Osteoblast (primary cell): ENCODE results near the gene GALR2. TPM values are rescaled to one million over a fixed set of nuclear protein-coding genes. Genes with fewer than 3 reads are reported as not detected.

Source experiments
- DNase-seq: peaks from one replicate; pipeline ENCODE4 v3.0.0; 2011; ENCODE audit warnings: low spot score, mixed read lengths; ENCODE audit not compliant: insufficient read length; ENCODE audit errors: missing footprints
- H2AFZ ChIP-seq: 2 replicates; pipeline ENCODE4 v1.6.0; 2011; ENCODE audit warnings: mild to moderate bottlenecking, low read length
- H3K27ac ChIP-seq: 2 replicates; pipeline ENCODE4 v1.5.1; 2011; ENCODE audit warnings: mild to moderate bottlenecking, low read depth, low read length, moderate library complexity
- H3K27me3 ChIP-seq: 2 replicates; pipeline ENCODE4 v1.6.0; 2012; ENCODE audit warnings: mild to moderate bottlenecking, control low read depth, inconsistent platforms, low read length, moderate library complexity; ENCODE audit not compliant: insufficient read depth
- H3K36me3 ChIP-seq: 2 replicates; pipeline ENCODE4 v1.5.1; 2011; ENCODE audit warnings: mild to moderate bottlenecking, low read length, control low read depth, moderate library complexity; ENCODE audit not compliant: insufficient read depth
- H3K4me1 ChIP-seq: 2 replicates; pipeline ENCODE4 v1.5.1; 2011; ENCODE audit warnings: mild to moderate bottlenecking, low read length, control low read depth, moderate library complexity; ENCODE audit not compliant: insufficient read depth
- H3K4me2 ChIP-seq: 2 replicates; pipeline ENCODE4 v1.6.0; 2011; ENCODE audit warnings: mild to moderate bottlenecking, low read length; ENCODE audit not compliant: insufficient read depth
- H3K4me3 ChIP-seq: fragments of 200-600 bp; sonication (generic); 3 replicates; pipeline ENCODE4 v1.5.1; 2012; ENCODE audit warnings: mild to moderate bottlenecking, low read length, inconsistent platforms; ENCODE audit not compliant: insufficient read depth
- H3K79me2 ChIP-seq: 2 replicates; pipeline ENCODE4 v1.6.0; 2012; ENCODE audit warnings: mild to moderate bottlenecking, low read length, control low read depth, inconsistent platforms; ENCODE audit not compliant: insufficient read depth
- H3K9me3 ChIP-seq: 2 replicates; pipeline ENCODE4 v1.5.1; 2011; ENCODE audit warnings: low read depth, low read length, control low read depth
- H4K20me1 ChIP-seq: 2 replicates; pipeline ENCODE4 v1.6.0; 2012; ENCODE audit warnings: mild to moderate bottlenecking, low read length, control low read depth; ENCODE audit not compliant: insufficient read depth
- total RNA-seq: library from RNA; depleted of rRNA; stranded (reverse); fragments of >200 nt; gene quantifications from 2 replicates; pipeline ENCODE4 v1.2.3, GENCODE V29; 2012
- TF ChIP-seq, protein P1 (sequence below): IDR thresholded peaks from 2 replicates; pipeline ENCODE4 v1.5.1; 2011; ENCODE audit warnings: mild to moderate bottlenecking, low read depth, low read length, moderate library complexity; ENCODE audit errors: extremely low read depth

GALR2 gene
- total RNA-seq, 1 donor, result not detected

DNA sequence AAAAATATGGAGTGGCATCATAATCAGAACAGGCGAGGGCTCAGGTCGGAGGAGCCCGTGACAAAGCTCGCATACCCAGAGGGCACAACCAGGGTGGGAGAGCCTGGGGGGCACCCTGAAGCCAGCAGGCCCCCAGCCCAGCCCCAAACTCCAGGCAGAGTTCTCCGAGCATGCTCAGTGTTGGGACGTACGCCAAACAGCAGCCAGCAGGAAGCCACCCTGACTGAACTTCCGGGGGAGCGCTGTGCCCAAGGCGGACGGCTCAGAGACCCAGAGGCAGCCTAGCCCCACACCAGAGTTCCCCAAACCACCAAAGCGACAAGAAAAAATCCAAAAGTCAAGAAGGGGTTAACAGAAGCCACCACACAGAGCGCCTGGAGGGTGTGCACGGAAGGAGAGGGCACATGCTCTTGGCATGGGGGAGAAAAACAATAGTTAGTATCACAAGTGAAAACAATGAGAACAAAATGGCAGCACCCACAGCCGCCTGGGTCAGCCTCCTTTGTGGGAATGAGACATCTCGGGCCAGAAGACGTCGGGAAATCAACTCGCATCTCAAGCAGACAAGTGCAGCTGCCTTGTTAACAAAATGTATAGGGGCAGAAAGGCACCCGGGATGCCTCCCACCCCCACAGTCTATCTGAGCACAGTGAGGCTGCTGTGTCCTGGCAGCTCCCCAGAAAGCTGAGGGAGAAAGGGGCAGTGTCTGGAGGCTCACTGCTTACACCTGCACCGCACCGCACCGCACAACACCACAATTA, 17.1 kb downstream of the GALR2 start:
- Histone ChIP-seq H4K20me1 (peaks cover 25% of the 10 kb centered on the region), H3K27ac (no peak overlapping the region), H3K4me1 (peaks cover 5% of the 10 kb centered on the region), H3K9me3 (no peaks in the 10 kb centered on the region), H3K4me2 (no peak overlapping the region), H3K27me3 (no peaks in the 10 kb centered on the region), H3K79me2 (peaks cover 8% of the 10 kb centered on the region), H2AFZ (no peak overlapping the region), H3K36me3 (peaks cover 61% of the 10 kb centered on the region), H3K4me3 (no peak overlapping the region)
- TF ChIP-seq, protein P1, sequence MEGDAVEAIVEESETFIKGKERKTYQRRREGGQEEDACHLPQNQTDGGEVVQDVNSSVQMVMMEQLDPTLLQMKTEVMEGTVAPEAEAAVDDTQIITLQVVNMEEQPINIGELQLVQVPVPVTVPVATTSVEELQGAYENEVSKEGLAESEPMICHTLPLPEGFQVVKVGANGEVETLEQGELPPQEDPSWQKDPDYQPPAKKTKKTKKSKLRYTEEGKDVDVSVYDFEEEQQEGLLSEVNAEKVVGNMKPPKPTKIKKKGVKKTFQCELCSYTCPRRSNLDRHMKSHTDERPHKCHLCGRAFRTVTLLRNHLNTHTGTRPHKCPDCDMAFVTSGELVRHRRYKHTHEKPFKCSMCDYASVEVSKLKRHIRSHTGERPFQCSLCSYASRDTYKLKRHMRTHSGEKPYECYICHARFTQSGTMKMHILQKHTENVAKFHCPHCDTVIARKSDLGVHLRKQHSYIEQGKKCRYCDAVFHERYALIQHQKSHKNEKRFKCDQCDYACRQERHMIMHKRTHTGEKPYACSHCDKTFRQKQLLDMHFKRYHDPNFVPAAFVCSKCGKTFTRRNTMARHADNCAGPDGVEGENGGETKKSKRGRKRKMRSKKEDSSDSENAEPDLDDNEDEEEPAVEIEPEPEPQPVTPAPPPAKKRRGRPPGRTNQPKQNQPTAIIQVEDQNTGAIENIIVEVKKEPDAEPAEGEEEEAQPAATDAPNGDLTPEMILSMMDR, result no peak
- DNase-seq, result peak; percentile 21

DNA sequence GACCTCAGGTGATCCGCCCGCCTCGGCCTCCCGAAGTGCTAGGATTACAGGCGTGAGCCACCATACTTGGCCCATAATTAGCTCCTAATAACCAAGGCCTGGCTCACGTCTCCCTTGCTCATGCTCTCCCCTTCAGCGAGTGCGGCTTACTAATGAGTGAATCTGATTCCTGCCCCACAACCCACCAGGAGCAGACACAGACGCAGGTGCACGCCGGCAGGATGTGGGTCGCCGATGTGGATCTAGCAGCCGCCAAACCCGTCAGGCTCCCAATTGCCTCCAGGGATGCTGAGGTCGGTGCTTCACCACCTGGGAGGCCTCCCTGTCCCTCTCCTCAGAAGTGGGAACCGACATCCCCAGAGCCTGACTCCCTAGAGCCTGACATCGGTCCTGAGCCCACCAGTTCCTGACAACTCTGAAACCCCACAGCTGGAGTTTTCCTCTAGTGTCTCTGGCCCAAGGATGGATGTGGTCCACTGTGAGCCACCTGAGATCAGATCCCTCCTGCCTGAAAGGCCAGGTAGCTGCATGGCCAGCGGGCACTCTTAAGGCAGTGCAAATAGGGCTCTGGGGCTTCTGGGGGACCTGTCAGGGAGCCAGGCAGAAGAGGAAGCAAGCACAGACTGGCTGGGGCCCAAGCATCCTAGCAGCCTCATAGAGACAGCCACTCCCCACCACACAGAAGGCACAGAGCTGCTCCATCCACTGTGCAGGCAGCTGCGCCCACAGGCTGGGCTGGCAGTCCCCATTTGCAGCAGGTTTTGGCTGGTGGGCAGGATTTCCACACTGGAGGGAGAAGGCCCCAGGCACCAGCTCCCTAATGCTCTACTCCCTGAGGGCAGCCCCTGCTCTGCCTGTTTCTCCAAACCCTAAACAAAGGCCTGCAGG, 18.2 kb downstream of the GALR2 start:
- TF ChIP-seq, protein P1, result no peak
- Histone ChIP-seq H3K27ac (no peak overlapping the region), H3K4me2 (no peak overlapping the region), H3K36me3 (peaks cover 61% of the 10 kb centered on the region), H3K9me3 (no peaks in the 10 kb centered on the region), H2AFZ (no peak overlapping the region), H3K79me2 (peaks cover 8% of the 10 kb centered on the region), H3K4me1 (peaks cover 5% of the 10 kb centered on the region), H4K20me1 (peaks cover 25% of the 10 kb centered on the region), H3K4me3 (no peak overlapping the region), H3K27me3 (no peaks in the 10 kb centered on the region)
- peak; percentile 37 for DNase-seq

DNA sequence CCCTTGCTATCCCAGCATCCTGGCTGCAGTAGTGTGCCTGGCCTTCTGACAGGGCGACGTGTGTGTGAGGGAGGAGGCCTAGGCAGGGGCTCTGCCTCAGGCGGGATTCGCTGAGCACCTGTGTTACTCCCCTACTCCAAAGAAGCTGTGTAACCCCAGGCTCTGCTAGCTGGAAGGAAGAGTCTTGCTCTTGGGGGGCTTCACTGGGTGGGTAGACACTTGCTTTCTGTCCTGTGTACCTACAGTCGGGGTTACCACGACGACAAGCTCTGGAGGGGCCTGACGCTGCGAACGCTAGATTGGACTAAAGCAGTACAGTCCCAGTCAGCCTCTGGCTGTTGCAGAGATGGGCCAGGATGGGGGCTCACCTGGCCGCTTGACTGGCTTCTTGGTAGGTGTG, 19.5 kb downstream of the GALR2 start:
- Histone ChIP-seq H3K36me3 (peaks cover 55% of the 10 kb centered on the region), H3K27ac (peak overlapping the region; percentile 66), H3K4me2 (no peak overlapping the region), H3K27me3 (no peaks in the 10 kb centered on the region), H4K20me1 (peaks cover 25% of the 10 kb centered on the region), H3K4me1 (peaks cover 5% of the 10 kb centered on the region), H3K4me3 (no peak overlapping the region), H3K9me3 (no peaks in the 10 kb centered on the region), H2AFZ (no peak overlapping the region), H3K79me2 (peaks cover 8% of the 10 kb centered on the region)
- DNase-seq, result no peak
- TF ChIP-seq, protein P1, result no peak

DNA sequence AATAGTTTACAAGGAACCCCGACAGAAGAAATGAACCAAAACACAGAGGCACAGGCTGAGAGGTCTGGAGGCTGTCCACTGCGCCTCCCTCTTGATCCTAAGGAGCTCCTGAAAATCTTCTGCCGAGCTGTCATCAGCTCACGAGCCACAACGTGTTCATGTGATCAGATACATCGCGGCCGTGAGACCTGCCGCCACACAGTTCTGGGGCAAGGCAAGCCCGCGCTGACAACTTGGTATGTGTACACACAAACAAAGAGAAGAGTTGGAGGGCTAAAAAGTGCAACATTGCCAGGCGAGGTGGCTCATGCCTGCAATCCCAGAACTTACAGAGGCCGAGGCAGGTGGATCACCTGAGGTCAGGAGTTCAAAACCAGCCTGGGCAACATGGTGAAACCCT, 21.4 kb downstream of the GALR2 start:
- TF ChIP-seq, protein P1, result no peak
- no peak overlapping the region for H2AFZ ChIP-seq
- peaks cover 8% of the 10 kb centered on the region for H3K79me2 ChIP-seq
- H3K27ac ChIP-seq, result no peak overlapping the region
- H3K4me3 ChIP-seq, result no peak overlapping the region
- peaks cover 5% of the 10 kb centered on the region for H3K4me1 ChIP-seq
- H4K20me1 ChIP-seq, result peaks cover 22% of the 10 kb centered on the region
- H3K27me3 ChIP-seq, result no peaks in the 10 kb centered on the region
- H3K36me3 ChIP-seq, result peaks cover 68% of the 10 kb centered on the region
- H3K4me2 ChIP-seq, result no peak overlapping the region
- peak; percentile 5 for DNase-seq
- H3K9me3 ChIP-seq, result no peaks in the 10 kb centered on the region
